Measurements from ENCODE around the gene OGFR. TPM values are rescaled to one million over a fixed set of nuclear protein-coding genes. Genes with fewer than 3 reads are reported as not detected.

Gene OGFR
- total RNA-seq, 1 experiment from 2014 or later, result 80.1 TPM

Other genes with a start within 250 kb of the OGFR start
- gene SLCO4A1, start 162.3 kb upstream of the OGFR start, total RNA-seq (2022), result 51.9 and 63.9 TPM in 2 replicates
- not detected in 2 replicates for gene NTSR1, start 96.0 kb upstream of the OGFR start, total RNA-seq (2022)
- 28.9 and 31.8 TPM in 2 replicates for gene MRGBP, start 8.4 kb upstream of the OGFR start, total RNA-seq (2022)
- 2.7 TPM in 2 replicates for gene COL9A3, start 12.2 kb downstream of the OGFR start, total RNA-seq (2022)
- 18.9 and 22.3 TPM in 2 replicates for gene TCFL5, start 57.0 kb downstream of the OGFR start, total RNA-seq (2022)
- 75.6 and 77.1 TPM in 2 replicates for gene DIDO1, start 121.7 kb downstream of the OGFR start, total RNA-seq (2022)
- gene GID8, start 133.3 kb downstream of the OGFR start, total RNA-seq (2022), result 64.3 and 64.6 TPM in 2 replicates
- gene SLC17A9, start 147.9 kb downstream of the OGFR start, total RNA-seq (2022), result 12.0 and 18.8 TPM in 2 replicates
- gene BHLHE23, start 202.1 kb downstream of the OGFR start, total RNA-seq (2022), result not detected in 2 replicates

Data from Calu3 (cell line).